Activated CD4-positive, alpha-beta memory T cell treated with anti-CD3 and anti-CD28 coated beads, Interleukin-2, amount 10 ng/mL, durations not matched to agents 7 days and 5 days (primary cell): ENCODE data around the gene ACSM2B. TPM values are rescaled to one million over a fixed set of nuclear protein-coding genes. Genes with fewer than 3 reads are reported as not detected.
"Not testable (repeated sequence)": the region's sequence is repeated elsewhere in the genome, so short reads cannot be mapped to it uniquely, and the experiment has no call there.

ENCODE experiments used
- CTCF ChIA-PET: fragments of 350-600 bp; sonication (Branson Sonifier 250); formaldehyde crosslinking; loops from one replicate; lab custom pipeline; 2021; ENCODE audit warnings: antibody characterized with exemption, inconsistent platforms; lab: Charles Lee
- POLR2A ChIA-PET: fragments of 350-600 bp; sonication (Branson Sonifier 250); formaldehyde crosslinking; loops from one replicate; lab custom pipeline; 2021; ENCODE audit warnings: antibody characterized with exemption; lab: Charles Lee
- DNase-seq: peaks from one replicate; pipeline ENCODE4 v3.0.0-alpha.2; 2020
- H3K27ac Mint-ChIP-seq: one replicate; pipeline ENCODE4 v1.8.0; 2021; ENCODE audit warnings: mild to moderate bottlenecking, mixed read lengths
- H3K27me3 Mint-ChIP-seq: one replicate; pipeline ENCODE4 v1.8.0; 2021; ENCODE audit warnings: mixed read lengths
- H3K36me3 Mint-ChIP-seq: one replicate; pipeline ENCODE4 v1.8.0; 2021; ENCODE audit warnings: low read depth, mixed read lengths
- H3K4me1 Mint-ChIP-seq: one replicate; pipeline ENCODE4 v1.8.0; 2021; ENCODE audit warnings: mixed read lengths
- H3K4me3 Mint-ChIP-seq: one replicate; pipeline ENCODE4 v1.8.0; 2021; ENCODE audit warnings: mild to moderate bottlenecking, mixed read lengths
- H3K9me3 Mint-ChIP-seq: one replicate; pipeline ENCODE4 v1.8.0; 2021; ENCODE audit warnings: mixed read lengths
- total RNA-seq, 2 experiments: library from RNA; stranded (reverse); gene quantifications; one replicate each; pipeline ENCODE4 v1.2.3, GENCODE V29; 2021

The ACSM2B gene
- total RNA-seq, 2 experiments from 2014 or later: not detected

- H3K27ac Mint-ChIP-seq, H3K36me3 Mint-ChIP-seq, DNase-seq, H3K4me3 Mint-ChIP-seq, POLR2A ChIA-PET, H3K27me3 Mint-ChIP-seq, CTCF ChIA-PET, H3K4me1 Mint-ChIP-seq, H3K9me3 Mint-ChIP-seq: not testable (repeated sequence)
Measured at GRCh38 chr16:20490994-20491393, 85.2 kb downstream of the ACSM2B start.

Other genes starting within 250 kb of the ACSM2B start
- not detected for gene GP2, start 248.9 kb downstream of the ACSM2B start, total RNA-seq
- not detected for gene UMOD, start 223.7 kb downstream of the ACSM2B start, total RNA-seq
- not detected for gene PDILT, start 171.6 kb downstream of the ACSM2B start, total RNA-seq
- gene ACSM5, start 166.8 kb downstream of the ACSM2B start, total RNA-seq: not detected
- not detected for gene ACSM2A, start 124.8 kb downstream of the ACSM2B start, total RNA-seq
- gene ACSM1, start 121.3 kb upstream of the ACSM2B start, total RNA-seq: not detected
- 10 to 100 TPM; 45.1 to 45.2 TPM for gene THUMPD1, start 165.5 kb upstream of the ACSM2B start, total RNA-seq
- 1 to 10 TPM; 3.6 to 4.3 TPM for gene ACSM3, start 187.6 kb upstream of the ACSM2B start, total RNA-seq
- gene ERI2, start 230.1 kb upstream of the ACSM2B start, total RNA-seq: 10 to 100 TPM; 12.4 to 13.2 TPM
- 10 to 100 TPM; 16.2 to 17.4 TPM for gene REXO5, start 230.2 kb upstream of the ACSM2B start, total RNA-seq